Kidney (tissue), 14 donors: Measurements from ENCODE around the gene NASP. TPM values are rescaled to one million over a fixed set of nuclear protein-coding genes. Genes with fewer than 3 reads are reported as not detected.

Source experiments
- DNase-seq, 5 donors: peaks; one replicate each; pipeline ENCODE4 v3.0.0-alpha.2; 2013 to 2020
- FAIRE-seq: peaks from 2 replicates; lab custom pipeline; 2012; peaks lifted over from hg19 to GRCh38; lab: Jason Lieb, UNC
- H3K27ac ChIP-seq, 2 donors: one replicate each; pipeline ENCODE4 v1.7.0; 2013; ENCODE audit warnings: low read depth in 2 of 2, low read length in 2 of 2, inconsistent platforms in 1 of 2
- H3K27me3 ChIP-seq: one replicate; pipeline ENCODE4 v1.7.1; 2013; ENCODE audit warnings: low read length, inconsistent platforms; ENCODE audit not compliant: control insufficient read depth, insufficient read depth
- H3K36me3 ChIP-seq, 3 donors: one replicate each; pipeline versions ENCODE4 v1.7.0 to v1.7.1; 2013; ENCODE audit warnings: low read length in 3 of 3, control low read depth in 1 of 3, inconsistent platforms in 1 of 3; ENCODE audit not compliant: insufficient read depth in 3 of 3, control insufficient read depth in 2 of 3
- H3K4me1 ChIP-seq, 3 donors: one replicate each; pipeline versions ENCODE4 v1.7.0 to v1.7.1; 2013; ENCODE audit warnings: low read length in 3 of 3, inconsistent platforms in 1 of 3, low read depth in 1 of 3; ENCODE audit not compliant: control insufficient read depth in 2 of 3, insufficient read depth in 2 of 3
- H3K4me3 ChIP-seq, 3 donors: one replicate each; pipeline versions ENCODE4 v1.7.0 to v1.8.1; 2013; ENCODE audit warnings: low read length in 3 of 3, control low read depth in 1 of 3, inconsistent platforms in 1 of 3
- H3K9ac ChIP-seq, 3 donors: one replicate each; pipeline versions ENCODE4 v1.7.0 to v1.7.1; 2013; ENCODE audit warnings: low read length in 3 of 3, control low read depth in 1 of 3, inconsistent platforms in 1 of 3
- H3K9me3 ChIP-seq, 3 donors: one replicate each; pipeline versions ENCODE4 v1.7.0 to v1.7.1; 2013; ENCODE audit warnings: low read length in 3 of 3, control low read depth in 1 of 3, inconsistent platforms in 1 of 3; ENCODE audit not compliant: control insufficient read depth in 2 of 3, insufficient read depth in 1 of 3
- intact Hi-C: fragments of 100-400 bp; cut with DNase I; formaldehyde crosslinking; loops from one replicate; pipeline ENCODE4 v1.11.1; 2022
- polyA plus RNA-seq: library from polyadenylated mRNA; stranded (reverse); fragments of 350-450 nt; fragmentation: Illumina TruSeq; extraction: RNeasy Lipid Tissue Mini Kit (QIAGEN cat#74804); gene quantifications from one replicate; pipeline ENCODE4 v1.2.3, GENCODE V29; 2014; ENCODE audit warnings: low read depth, low replicate concordance; ENCODE audit not compliant: insufficient read depth
- total RNA-seq: library from RNA; stranded (reverse); fragmentation: NEBNext Ultra II Directional; extraction: Animal tissue kit (Norgen Biotek cat#: 25700); gene quantifications from one replicate; pipeline ENCODE4 v1.2.1, GENCODE V29; 2021
- TF ChIP-seq, protein P1 (sequence below): IDR thresholded peaks from 3 replicates; pipeline ENCODE4 v1.5.1; 2012; ENCODE audit warnings: mild to moderate bottlenecking, moderate library complexity, borderline replicate concordance; ENCODE audit not compliant: insufficient read depth; ENCODE audit errors: extremely low read depth
- donor health status: control.
- donor health status: control.
- donor health status: control.
- donor health status: control.
- donor health status: control.
- donor health status: DM: yes; HTN: yes; CAD: no.
- donor health status: Normal renal cell carcinoma (clear cell type).

The NASP gene
- total and polyA plus RNA-seq, 2 donors from 2014 or later: 49.5 to 51.6 TPM

DNA sequence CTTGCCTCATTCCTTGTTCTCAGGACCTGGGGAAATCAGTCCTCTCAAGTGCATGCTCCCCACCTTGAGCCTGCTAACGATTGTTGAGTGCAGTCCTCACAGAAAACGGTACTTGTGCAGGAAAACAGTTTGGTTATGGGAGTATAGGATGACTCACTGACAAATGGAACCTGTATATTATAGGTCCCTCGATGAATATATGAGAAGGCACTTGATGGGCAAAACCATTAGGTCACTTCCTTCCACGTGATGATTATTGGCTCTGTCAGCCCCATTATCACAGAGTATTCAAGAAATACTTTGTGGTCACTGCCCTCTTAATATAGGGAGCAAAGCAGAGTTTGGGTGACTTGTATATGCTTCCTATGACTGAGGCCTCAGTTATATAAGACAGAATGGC lies 33.8 kb downstream of the NASP start:
- no peak for FAIRE-seq
- intact Hi-C loops: no loop called here

GRCh38 chr1:45619149-45619921 lies 35.5 kb downstream of the NASP start:
- Histone ChIP-seq H3K9me3 (no peaks in the 10 kb centered on the region), H3K9ac (no peak overlapping the region), H3K4me3 (no peak overlapping the region), H3K36me3 (peaks cover 13 to 33% (median 24%) of the 10 kb centered on the region in 3 donors), H3K27ac (no peak overlapping the region), H3K4me1 (peaks cover 0 to 9% (median 0%) of the 10 kb centered on the region in 3 donors), H3K27me3 (no peaks in the 10 kb centered on the region)
- FAIRE-seq (no peak), DNase-seq (no peak)
- TF ChIP-seq, protein P1, sequence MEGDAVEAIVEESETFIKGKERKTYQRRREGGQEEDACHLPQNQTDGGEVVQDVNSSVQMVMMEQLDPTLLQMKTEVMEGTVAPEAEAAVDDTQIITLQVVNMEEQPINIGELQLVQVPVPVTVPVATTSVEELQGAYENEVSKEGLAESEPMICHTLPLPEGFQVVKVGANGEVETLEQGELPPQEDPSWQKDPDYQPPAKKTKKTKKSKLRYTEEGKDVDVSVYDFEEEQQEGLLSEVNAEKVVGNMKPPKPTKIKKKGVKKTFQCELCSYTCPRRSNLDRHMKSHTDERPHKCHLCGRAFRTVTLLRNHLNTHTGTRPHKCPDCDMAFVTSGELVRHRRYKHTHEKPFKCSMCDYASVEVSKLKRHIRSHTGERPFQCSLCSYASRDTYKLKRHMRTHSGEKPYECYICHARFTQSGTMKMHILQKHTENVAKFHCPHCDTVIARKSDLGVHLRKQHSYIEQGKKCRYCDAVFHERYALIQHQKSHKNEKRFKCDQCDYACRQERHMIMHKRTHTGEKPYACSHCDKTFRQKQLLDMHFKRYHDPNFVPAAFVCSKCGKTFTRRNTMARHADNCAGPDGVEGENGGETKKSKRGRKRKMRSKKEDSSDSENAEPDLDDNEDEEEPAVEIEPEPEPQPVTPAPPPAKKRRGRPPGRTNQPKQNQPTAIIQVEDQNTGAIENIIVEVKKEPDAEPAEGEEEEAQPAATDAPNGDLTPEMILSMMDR: no peak
- intact Hi-C loops: no loop called here

More for the DNA sequence above, 33.8 kb downstream of the NASP start:
- Histone ChIP-seq H3K27me3 (no peaks in the 10 kb centered on the region), H3K36me3 (peaks cover 16 to 33% (median 24%) of the 10 kb centered on the region in 3 donors), H3K27ac (no peak overlapping the region), H3K4me3 (no peak overlapping the region), H3K9ac (no peak overlapping the region), H3K9me3 (no peaks in the 10 kb centered on the region), H3K4me1 (peaks cover 0 to 5% (median 0%) of the 10 kb centered on the region in 3 donors)
- DNase-seq: no peak
- TF ChIP-seq, protein P1: no peak

DNA sequence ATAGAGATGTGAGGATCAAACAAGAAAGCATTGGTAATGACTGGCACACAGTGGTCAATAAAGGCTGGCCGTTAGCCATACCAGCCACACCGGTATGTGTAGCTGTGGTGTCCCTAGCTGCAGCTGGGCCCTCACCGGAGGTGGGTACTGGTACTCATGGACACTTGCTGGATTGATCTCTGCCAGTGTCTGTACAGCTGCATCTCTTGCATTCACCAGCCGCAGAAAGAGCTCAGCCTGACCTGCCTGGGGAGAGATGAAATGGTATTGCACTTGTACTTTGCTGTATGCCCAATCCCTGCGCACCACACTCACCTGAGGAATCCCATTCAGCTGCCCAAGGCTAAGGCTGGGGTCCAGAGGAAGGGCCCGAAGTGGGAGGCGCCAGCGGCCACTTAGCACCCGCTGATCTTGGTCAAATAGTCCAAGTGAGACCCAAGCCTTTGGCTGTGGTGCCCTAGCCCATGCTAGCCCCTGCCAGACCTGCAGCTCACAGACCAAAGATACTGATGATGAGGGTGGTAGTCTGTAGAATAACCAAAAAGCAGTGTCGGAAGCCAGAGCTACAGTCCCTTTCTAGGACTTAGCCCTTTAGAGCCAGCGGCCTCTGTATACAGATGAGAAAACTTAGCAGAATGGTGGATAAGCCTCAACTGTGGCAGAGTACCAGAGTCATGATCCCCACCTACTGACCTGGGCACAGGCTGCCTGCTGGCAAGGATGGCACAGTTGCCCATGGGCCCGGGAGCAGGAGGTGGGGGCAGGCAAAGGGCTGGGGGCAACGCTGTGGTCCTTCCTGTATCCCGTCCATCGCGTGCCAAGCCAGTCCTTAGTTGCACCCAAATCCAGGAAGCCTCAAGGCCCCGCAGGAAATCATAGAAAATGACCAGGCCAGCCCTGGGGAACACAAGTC lies 37.0 kb downstream of the NASP start:
- FAIRE-seq: no peak
- H3K9ac ChIP-seq: no peak overlapping the region
- no peak overlapping the region for H3K27ac ChIP-seq
- H3K9me3 ChIP-seq: no peaks in the 10 kb centered on the region
- no peaks in the 10 kb centered on the region for H3K27me3 ChIP-seq
- no peak for DNase-seq
- H3K4me3 ChIP-seq: no peak overlapping the region
- peaks cover 0 to 9% (median 0%) of the 10 kb centered on the region in 3 donors for H3K4me1 ChIP-seq
- intact Hi-C loops: no loop called here
- H3K36me3 ChIP-seq: peaks cover 10 to 24% (median 19%) of the 10 kb centered on the region in 3 donors
- TF ChIP-seq, protein P1: no peak
